ENCODE data around the gene GATB. TPM values are rescaled to one million over a fixed set of nuclear protein-coding genes. Genes with fewer than 3 reads are reported as not detected.

The GATB gene
- total and polyA plus RNA-seq, 2 donors (not counting 1 experiment from before 2014, with no cell fraction given), result 18.7 to 20.8 TPM

- no peaks in the 10 kb centered on the region for H3K9me3 ChIP-seq (ENCODE audit: control insufficient read depth, insufficient read depth, low read depth, low read length)
- no peaks in the 10 kb centered on the region for H3K27me3 ChIP-seq (ENCODE audit: control insufficient read depth, insufficient read depth, low read length)
- DNase-seq (ENCODE audit: low read depth in 2 of 2), result no peak
- H4K20me1 ChIP-seq (ENCODE audit: control insufficient read depth, extremely low read depth, insufficient read depth, low read length), result no peaks in the 10 kb centered on the region
- H3K9ac ChIP-seq (ENCODE audit: insufficient read depth, low read length), result no peak overlapping the region
- no peaks in the 10 kb centered on the region for H3K36me3 ChIP-seq (ENCODE audit: control insufficient read depth, insufficient read depth, low read length)
- H3K4me3 ChIP-seq (replicated peaks in 1 of 4; ENCODE audit: control extremely low read depth in 1 of 4, insufficient read depth in 1 of 4, low read depth in 3 of 4, low read length in 4 of 4), result no peak overlapping the region
- no peaks in the 10 kb centered on the region for H3K79me2 ChIP-seq (ENCODE audit: control insufficient read depth, insufficient read depth, low read length)
- H3K27ac ChIP-seq (ENCODE audit: insufficient read depth, low read length), result no peak overlapping the region
- TF ChIP-seq EZH2 (IDR thresholded peaks at IDR 0.05; ENCODE audit: low read length, missing control alignments) (no peak), CTCF (conservative IDR thresholded peaks at IDR 0.05 in 1 of 2, IDR thresholded peaks at IDR 0.05 in 1 of 2; ENCODE audit: low read depth in 1 of 2, low read length in 2 of 2) (no peak)
- no peaks in the 10 kb centered on the region for H3K4me1 ChIP-seq (ENCODE audit: control insufficient read depth, extremely low read depth, insufficient read depth, low read length)
- no peak overlapping the region for H2AFZ ChIP-seq (ENCODE audit: low read length)
- H3K4me2 ChIP-seq (ENCODE audit: extremely low read depth, insufficient read depth, low read length), result no peak overlapping the region
These were observed 32.1 kb downstream of the GATB start for GRCh38 chr4:151728679-151729078.

- Histone ChIP-seq H3K36me3 (ENCODE audit: control insufficient read depth, insufficient read depth, low read length) (no peaks in the 10 kb centered on the region), H3K4me1 (ENCODE audit: control insufficient read depth, extremely low read depth, insufficient read depth, low read length) (no peaks in the 10 kb centered on the region), H3K79me2 (ENCODE audit: control insufficient read depth, insufficient read depth, low read length) (no peaks in the 10 kb centered on the region), H3K4me3 (replicated peaks in 1 of 4; ENCODE audit: control extremely low read depth in 1 of 4, insufficient read depth in 1 of 4, low read depth in 3 of 4, low read length in 4 of 4) (no peak overlapping the region), H2AFZ (ENCODE audit: low read length) (no peak overlapping the region), H3K27ac (ENCODE audit: insufficient read depth, low read length) (no peak overlapping the region), H4K20me1 (ENCODE audit: control insufficient read depth, extremely low read depth, insufficient read depth, low read length) (no peaks in the 10 kb centered on the region), H3K9ac (ENCODE audit: insufficient read depth, low read length) (no peak overlapping the region), H3K4me2 (ENCODE audit: extremely low read depth, insufficient read depth, low read length) (no peak overlapping the region), H3K9me3 (ENCODE audit: control insufficient read depth, insufficient read depth, low read depth, low read length) (no peaks in the 10 kb centered on the region), H3K27me3 (ENCODE audit: control insufficient read depth, insufficient read depth, low read length) (no peaks in the 10 kb centered on the region)
- no peak for DNase-seq (ENCODE audit: low read depth in 2 of 2)
- TF ChIP-seq EZH2 (IDR thresholded peaks at IDR 0.05; ENCODE audit: low read length, missing control alignments) (no peak), CTCF (conservative IDR thresholded peaks at IDR 0.05 in 1 of 2, IDR thresholded peaks at IDR 0.05 in 1 of 2; ENCODE audit: low read depth in 1 of 2, low read length in 2 of 2) (no peak)
These were observed 32.8 kb downstream of the GATB start for GRCh38 chr4:151728006-151728405.

GRCh38 chr4:151727365-151727764, 33.4 kb downstream of the GATB start:
- H3K79me2 ChIP-seq (ENCODE audit: control insufficient read depth, insufficient read depth, low read length), result no peaks in the 10 kb centered on the region
- H3K9ac ChIP-seq (ENCODE audit: insufficient read depth, low read length), result no peak overlapping the region
- no peaks in the 10 kb centered on the region for H3K27me3 ChIP-seq (ENCODE audit: control insufficient read depth, insufficient read depth, low read length)
- no peaks in the 10 kb centered on the region for H3K9me3 ChIP-seq (ENCODE audit: control insufficient read depth, insufficient read depth, low read depth, low read length)
- no peaks in the 10 kb centered on the region for H3K4me1 ChIP-seq (ENCODE audit: control insufficient read depth, extremely low read depth, insufficient read depth, low read length)
- DNase-seq (ENCODE audit: low read depth in 2 of 2), result peak in 1 of 2 donors; percentile 54
- no peak overlapping the region for H3K27ac ChIP-seq (ENCODE audit: insufficient read depth, low read length)
- no peak overlapping the region for H3K4me2 ChIP-seq (ENCODE audit: extremely low read depth, insufficient read depth, low read length)
- H3K36me3 ChIP-seq (ENCODE audit: control insufficient read depth, insufficient read depth, low read length), result no peaks in the 10 kb centered on the region
- no peak overlapping the region for H3K4me3 ChIP-seq (replicated peaks in 1 of 4; ENCODE audit: control extremely low read depth in 1 of 4, insufficient read depth in 1 of 4, low read depth in 3 of 4, low read length in 4 of 4)
- no peak overlapping the region for H2AFZ ChIP-seq (ENCODE audit: low read length)
- H4K20me1 ChIP-seq (ENCODE audit: control insufficient read depth, extremely low read depth, insufficient read depth, low read length), result no peaks in the 10 kb centered on the region
- TF ChIP-seq CTCF (conservative IDR thresholded peaks at IDR 0.05 in 1 of 2, IDR thresholded peaks at IDR 0.05 in 1 of 2; ENCODE audit: low read depth in 1 of 2, low read length in 2 of 2), result no peak
- TF ChIP-seq EZH2 (IDR thresholded peaks at IDR 0.05; ENCODE audit: low read length, missing control alignments), result no peak

Measured in fibroblast of lung (primary cell).